AML-193 (cell line): Measurements from ENCODE around the gene TRABD2B.

ENCODE experiments used
- DNase-seq, 2 experiments: peaks; one replicate each; lab custom pipeline; 2025; lab: John Stamatoyannopoulos, UW

TRABD2B gene

GRCh38 chr1:47997289-47998200 is at the start of gene TRABD2B:
Gene TRABD2B (minus strand): TSS chr1:47997385.
- DNase-seq: peak in 1 of 2 experiments; percentile 0

GRCh38 chr1:48044311-48044710 is 47.1 kb upstream of the TRABD2B start:
- DNase-seq: no peak

GRCh38 chr1:48043622-48044021 is 46.4 kb upstream of the TRABD2B start:
- no peak for DNase-seq

- no peak for DNase-seq
These were observed 43.0 kb upstream of the TRABD2B start for GRCh38 chr1:48040154-48040553.

- DNase-seq: no peak
These were observed 42.2 kb upstream of the TRABD2B start for GRCh38 chr1:48039088-48040054.

- DNase-seq: no peak
These were observed 41.1 kb upstream of the TRABD2B start for GRCh38 chr1:48038270-48038767.

- DNase-seq: no peak
These were observed 39.6 kb upstream of the TRABD2B start for GRCh38 chr1:48036710-48037355.

- no peak for DNase-seq
These were observed 38.4 kb upstream of the TRABD2B start for GRCh38 chr1:48035371-48036141.

GRCh38 chr1:48033495-48034045 is 36.4 kb upstream of the TRABD2B start:
- no peak for DNase-seq

- DNase-seq: no peak
These were observed 34.5 kb upstream of the TRABD2B start for GRCh38 chr1:48031676-48032075.

GRCh38 chr1:48030696-48031365 is 33.6 kb upstream of the TRABD2B start:
- DNase-seq: no peak

- no peak for DNase-seq
These were observed 33.0 kb upstream of the TRABD2B start for GRCh38 chr1:48030211-48030610.

GRCh38 chr1:48028218-48029069 is 31.3 kb upstream of the TRABD2B start:
- no peak for DNase-seq

GRCh38 chr1:48027533-48027835 is 30.3 kb upstream of the TRABD2B start:
- no peak for DNase-seq

GRCh38 chr1:48026701-48027532 is 29.7 kb upstream of the TRABD2B start:
- DNase-seq: no peak

GRCh38 chr1:48026275-48026674 is 29.1 kb upstream of the TRABD2B start:
- no peak for DNase-seq

GRCh38 chr1:48025076-48025475 is 27.9 kb upstream of the TRABD2B start:
- DNase-seq: no peak

- no peak for DNase-seq
These were observed 26.3 kb upstream of the TRABD2B start for GRCh38 chr1:48023488-48023887.

- no peak for DNase-seq
These were observed 25.1 kb upstream of the TRABD2B start for GRCh38 chr1:48022306-48022705.
